H1 (cell line): ENCODE measurements around the gene RBM5. TPM values are rescaled to one million over a fixed set of nuclear protein-coding genes. Genes with fewer than 3 reads are reported as not detected.

ENCODE experiments used
- USF2 ChIP-seq: IDR thresholded peaks from 2 replicates; pipeline ENCODE4 v1.6.1; 2011; ENCODE audit warnings: low read length, improper control_type of control experiment
- polyA plus RNA-seq, 7 experiments: library from polyadenylated mRNA; depleted of rRNA in 3 of 7; stranded (reverse) in 5 of 7; unstranded in 2 of 7; fragments of >200 nt in 5 of 7; fragments of 200-250 nt in 2 of 7; gene quantifications; 1 replicate in 5 of 7; 2 replicates in 1 of 7; 4 replicates in 1 of 7; pipeline versions ENCODE4 v1.2.1 to v1.2.3, GENCODE V29; 2011 to 2013; ENCODE audit warnings: missing spikeins in 2 of 7, mixed read lengths in 2 of 7
- total RNA-seq: library from RNA; stranded (reverse); fragmentation: NEBNext Ultra II Directional; extraction: Animal tissue kit (Norgen Biotek cat#: 25700); gene quantifications from 2 replicates; pipeline ENCODE4 v1.2.1, GENCODE V29; 2021

Gene RBM5
- total and polyA plus RNA-seq, 2 of the 8 experiments (the other 6 are each of a cell fraction or from before 2014, with no cell fraction given): 82.7 to 144 TPM

GRCh38 chr3:50162034-50162883 is 73.5 kb downstream of the RBM5 start (continued):
- TF ChIP-seq USF2: no peak
